Kidney (tissue), 14 donors: ENCODE measurements around the gene MATR3. TPM values are rescaled to one million over a fixed set of nuclear protein-coding genes. Genes with fewer than 3 reads are reported as not detected.

Experiments
- DNase-seq, 5 donors: peaks; one replicate each; pipeline ENCODE4 v3.0.0-alpha.2; 2013 to 2020
- FAIRE-seq: peaks from 2 replicates; lab custom pipeline; 2012; peaks lifted over from hg19 to GRCh38; lab: Jason Lieb, UNC
- H3K27ac ChIP-seq, 2 donors: one replicate each; pipeline ENCODE4 v1.7.0; 2013; ENCODE audit warnings: low read depth in 2 of 2, low read length in 2 of 2, inconsistent platforms in 1 of 2
- H3K27me3 ChIP-seq: one replicate; pipeline ENCODE4 v1.7.1; 2013; ENCODE audit warnings: low read length, inconsistent platforms; ENCODE audit not compliant: control insufficient read depth, insufficient read depth
- H3K36me3 ChIP-seq, 3 donors: one replicate each; pipeline versions ENCODE4 v1.7.0 to v1.7.1; 2013; ENCODE audit warnings: low read length in 3 of 3, control low read depth in 1 of 3, inconsistent platforms in 1 of 3; ENCODE audit not compliant: insufficient read depth in 3 of 3, control insufficient read depth in 2 of 3
- H3K4me1 ChIP-seq, 3 donors: one replicate each; pipeline versions ENCODE4 v1.7.0 to v1.7.1; 2013; ENCODE audit warnings: low read length in 3 of 3, inconsistent platforms in 1 of 3, low read depth in 1 of 3; ENCODE audit not compliant: control insufficient read depth in 2 of 3, insufficient read depth in 2 of 3
- H3K4me3 ChIP-seq, 3 donors: one replicate each; pipeline versions ENCODE4 v1.7.0 to v1.8.1; 2013; ENCODE audit warnings: low read length in 3 of 3, control low read depth in 1 of 3, inconsistent platforms in 1 of 3
- H3K9ac ChIP-seq, 3 donors: one replicate each; pipeline versions ENCODE4 v1.7.0 to v1.7.1; 2013; ENCODE audit warnings: low read length in 3 of 3, control low read depth in 1 of 3, inconsistent platforms in 1 of 3
- H3K9me3 ChIP-seq, 3 donors: one replicate each; pipeline versions ENCODE4 v1.7.0 to v1.7.1; 2013; ENCODE audit warnings: low read length in 3 of 3, control low read depth in 1 of 3, inconsistent platforms in 1 of 3; ENCODE audit not compliant: control insufficient read depth in 2 of 3, insufficient read depth in 1 of 3
- intact Hi-C: fragments of 100-400 bp; cut with DNase I; formaldehyde crosslinking; loops from one replicate; pipeline ENCODE4 v1.11.1; 2022
- polyA plus RNA-seq: library from polyadenylated mRNA; stranded (reverse); fragments of 350-450 nt; fragmentation: Illumina TruSeq; extraction: RNeasy Lipid Tissue Mini Kit (QIAGEN cat#74804); gene quantifications from one replicate; pipeline ENCODE4 v1.2.3, GENCODE V29; 2014; ENCODE audit warnings: low read depth, low replicate concordance; ENCODE audit not compliant: insufficient read depth
- total RNA-seq: library from RNA; stranded (reverse); fragmentation: NEBNext Ultra II Directional; extraction: Animal tissue kit (Norgen Biotek cat#: 25700); gene quantifications from one replicate; pipeline ENCODE4 v1.2.1, GENCODE V29; 2021
- TF ChIP-seq, protein P1 (sequence below): IDR thresholded peaks from 3 replicates; pipeline ENCODE4 v1.5.1; 2012; ENCODE audit warnings: mild to moderate bottlenecking, moderate library complexity, borderline replicate concordance; ENCODE audit not compliant: insufficient read depth; ENCODE audit errors: extremely low read depth
- donor health status: control.
- donor health status: control.
- donor health status: control.
- donor health status: control.
- donor health status: control.
- donor health status: DM: yes; HTN: yes; CAD: no.
- donor health status: Normal renal cell carcinoma (clear cell type).

The MATR3 gene
- total and polyA plus RNA-seq, 2 donors from 2014 or later = 124 to 215 TPM

- Histone ChIP-seq H3K27ac (no peak overlapping the region), H3K9me3 (no peaks in the 10 kb centered on the region), H3K36me3 (peaks cover 0 to 38% (median 11%) of the 10 kb centered on the region in 3 donors), H3K4me3 (no peak overlapping the region), H3K9ac (no peak overlapping the region), H3K27me3 (no peaks in the 10 kb centered on the region), H3K4me1 (peaks cover 0 to 2% (median 0%) of the 10 kb centered on the region in 3 donors)
- DNase-seq = no peak
- FAIRE-seq = no peak
- intact Hi-C loops = no loop called here
- TF ChIP-seq, protein P1, sequence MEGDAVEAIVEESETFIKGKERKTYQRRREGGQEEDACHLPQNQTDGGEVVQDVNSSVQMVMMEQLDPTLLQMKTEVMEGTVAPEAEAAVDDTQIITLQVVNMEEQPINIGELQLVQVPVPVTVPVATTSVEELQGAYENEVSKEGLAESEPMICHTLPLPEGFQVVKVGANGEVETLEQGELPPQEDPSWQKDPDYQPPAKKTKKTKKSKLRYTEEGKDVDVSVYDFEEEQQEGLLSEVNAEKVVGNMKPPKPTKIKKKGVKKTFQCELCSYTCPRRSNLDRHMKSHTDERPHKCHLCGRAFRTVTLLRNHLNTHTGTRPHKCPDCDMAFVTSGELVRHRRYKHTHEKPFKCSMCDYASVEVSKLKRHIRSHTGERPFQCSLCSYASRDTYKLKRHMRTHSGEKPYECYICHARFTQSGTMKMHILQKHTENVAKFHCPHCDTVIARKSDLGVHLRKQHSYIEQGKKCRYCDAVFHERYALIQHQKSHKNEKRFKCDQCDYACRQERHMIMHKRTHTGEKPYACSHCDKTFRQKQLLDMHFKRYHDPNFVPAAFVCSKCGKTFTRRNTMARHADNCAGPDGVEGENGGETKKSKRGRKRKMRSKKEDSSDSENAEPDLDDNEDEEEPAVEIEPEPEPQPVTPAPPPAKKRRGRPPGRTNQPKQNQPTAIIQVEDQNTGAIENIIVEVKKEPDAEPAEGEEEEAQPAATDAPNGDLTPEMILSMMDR = no peak
These were observed 70.4 kb downstream of the MATR3 start for GRCh38 chr5:139363937-139364336.

DNA sequence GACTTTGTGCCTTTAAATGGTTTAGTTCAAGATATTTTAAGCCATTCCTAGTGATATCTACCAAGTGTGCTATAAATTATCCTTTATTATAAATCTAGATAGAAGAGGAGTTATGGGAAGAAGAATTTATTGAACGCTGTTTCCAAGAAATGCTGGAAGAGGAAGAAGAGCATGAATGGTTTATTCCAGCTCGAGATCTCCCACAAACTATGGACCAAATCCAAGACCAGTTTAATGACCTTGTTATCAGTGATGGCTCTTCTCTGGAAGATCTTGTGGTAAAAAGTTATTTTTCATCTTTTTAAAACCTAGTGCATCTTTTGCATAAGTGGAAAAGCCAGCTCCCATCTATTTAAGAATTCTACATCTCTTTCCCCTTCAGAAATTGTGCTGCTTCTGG is 70.9 kb downstream of the MATR3 start:
- Histone ChIP-seq H3K4me3 (no peak overlapping the region), H3K9me3 (no peaks in the 10 kb centered on the region), H3K36me3 (peaks cover 4 to 42% (median 11%) of the 10 kb centered on the region in 3 donors), H3K4me1 (peaks cover 0 to 5% (median 0%) of the 10 kb centered on the region in 3 donors), H3K9ac (no peak overlapping the region), H3K27me3 (no peaks in the 10 kb centered on the region), H3K27ac (no peak overlapping the region)
- TF ChIP-seq, protein P1 = no peak
- no peak for FAIRE-seq
- DNase-seq = no peak
- intact Hi-C loops = no loop called here

DNA sequence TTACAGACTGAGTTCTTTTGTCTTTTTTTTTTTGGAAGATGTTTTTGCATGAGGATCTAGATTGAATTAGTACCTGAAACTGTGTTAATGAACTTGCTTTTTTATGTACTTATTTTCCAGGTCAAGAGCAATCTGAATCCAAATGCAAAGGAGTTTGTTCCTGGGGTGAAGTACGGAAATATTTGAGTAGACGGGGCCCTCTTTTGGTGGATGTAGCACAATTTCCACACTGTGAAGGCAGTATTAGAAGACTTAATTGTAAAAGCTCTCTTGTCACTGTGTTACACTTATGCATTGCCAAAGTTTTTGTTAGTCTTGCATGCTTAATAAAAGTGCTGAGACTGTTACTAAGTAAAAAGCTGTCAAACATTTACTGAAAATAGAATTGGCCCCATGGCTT is 75.1 kb downstream of the MATR3 start:
- H3K4me1 ChIP-seq = peaks cover 0 to 5% (median 0%) of the 10 kb centered on the region in 3 donors
- H3K36me3 ChIP-seq = peaks cover 7 to 45% (median 14%) of the 10 kb centered on the region in 3 donors
- DNase-seq (no peak), FAIRE-seq (no peak)
- TF ChIP-seq, protein P1 = no peak
- intact Hi-C loops = no loop called here
- H3K4me3 ChIP-seq = no peak overlapping the region
- no peak overlapping the region for H3K27ac ChIP-seq
- H3K9me3 ChIP-seq = no peaks in the 10 kb centered on the region
- no peaks in the 10 kb centered on the region for H3K27me3 ChIP-seq
- no peak overlapping the region for H3K9ac ChIP-seq

DNA sequence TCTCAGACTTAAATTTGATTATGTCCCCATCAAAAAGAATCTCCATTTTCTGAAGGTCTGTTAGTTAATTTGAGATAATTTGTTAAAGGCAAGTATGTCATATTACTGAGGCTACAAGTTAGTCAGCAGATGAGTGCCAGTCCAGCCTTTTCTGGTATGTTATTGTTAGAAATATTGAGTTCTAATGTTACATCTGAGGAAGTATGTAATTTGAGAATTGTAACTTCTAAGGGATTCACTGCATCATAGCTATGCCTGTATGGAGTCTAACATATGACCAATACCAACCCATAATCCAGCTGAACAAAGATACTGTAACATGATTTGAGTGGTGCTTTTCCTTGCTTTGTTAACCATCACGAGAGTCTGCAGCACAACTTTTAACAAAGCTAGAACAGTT is 75.6 kb downstream of the MATR3 start:
- Histone ChIP-seq H3K9me3 (no peaks in the 10 kb centered on the region), H3K4me3 (no peak overlapping the region), H3K27me3 (no peaks in the 10 kb centered on the region), H3K36me3 (peaks cover 8 to 40% (median 9%) of the 10 kb centered on the region in 3 donors), H3K27ac (no peak overlapping the region), H3K9ac (no peak overlapping the region), H3K4me1 (peaks cover 0 to 5% (median 0%) of the 10 kb centered on the region in 3 donors)
- TF ChIP-seq, protein P1 = no peak
- FAIRE-seq (no peak), DNase-seq (no peak)
- intact Hi-C loops = no loop called here
